CD4-positive, CD25-positive, alpha-beta regulatory T cell (primary cell): ENCODE measurements around the gene FERMT1. TPM values are rescaled to one million over a fixed set of nuclear protein-coding genes. Genes with fewer than 3 reads are reported as not detected.
"Not testable (repeated sequence)": the region's sequence is repeated elsewhere in the genome, so short reads cannot be mapped to it uniquely, and the experiment has no call there.

Experiments
- ATAC-seq, 2 donors: fragments of 150-1000 bp; cut with Tn5 transposase; one replicate each; pipeline ENCODE4 v1.10.0; 2021; ENCODE audit warnings: low read depth in 2 of 2, moderate number of reproducible peaks in 2 of 2, moderate library complexity in 1 of 2
- DNase-seq, 3 donors: peaks; one replicate each; pipeline versions ENCODE4 v3.0.0 to v3.0.0-alpha.2; 2012 to 2022; ENCODE audit warnings: mixed read lengths in 1 of 3
- H3K27ac ChIP-seq: one replicate; pipeline ENCODE4 v1.7.0; 2013; ENCODE audit warnings: mild to moderate bottlenecking, low read length; ENCODE audit not compliant: insufficient read depth, poor library complexity, severe bottlenecking
- H3K27me3 ChIP-seq: one replicate; pipeline ENCODE4 v1.7.0; 2013; ENCODE audit warnings: low read length; ENCODE audit not compliant: control insufficient read depth, insufficient read depth
- H3K36me3 ChIP-seq: one replicate; pipeline ENCODE4 v1.7.0; 2013; ENCODE audit warnings: mild to moderate bottlenecking, low read length, moderate library complexity; ENCODE audit not compliant: control insufficient read depth, insufficient read depth
- H3K4me1 ChIP-seq: 2 replicates; pipeline ENCODE4 v1.7.0; 2013; ENCODE audit warnings: mild to moderate bottlenecking, low read length; ENCODE audit not compliant: insufficient read depth, control insufficient read depth, poor library complexity, severe bottlenecking
- H3K4me3 ChIP-seq: one replicate; pipeline ENCODE4 v1.7.0; 2013; ENCODE audit warnings: low read depth, mild to moderate bottlenecking, low read length, moderate library complexity
- H3K9me3 ChIP-seq, 2 experiments: 1 replicate in 1 of 2; 2 replicates in 1 of 2; pipeline ENCODE4 v1.7.0; 2013; ENCODE audit warnings: low read length in 2 of 2, mild to moderate bottlenecking in 1 of 2, moderate library complexity in 1 of 2; ENCODE audit not compliant: control insufficient read depth in 2 of 2
- H3K27ac Mint-ChIP-seq, 3 donors: one replicate each; pipeline ENCODE4 v1.8.0; 2020 to 2022; ENCODE audit warnings: mild to moderate bottlenecking in 3 of 3, mixed read lengths in 3 of 3, moderate library complexity in 2 of 3
- H3K27me3 Mint-ChIP-seq: one replicate; pipeline ENCODE4 v1.8.0; 2022; ENCODE audit warnings: mild to moderate bottlenecking, mixed read lengths
- H3K36me3 Mint-ChIP-seq: one replicate; pipeline ENCODE4 v1.8.0; 2020; ENCODE audit warnings: mixed read lengths
- H3K4me1 Mint-ChIP-seq, 4 donors: one replicate each; pipeline ENCODE4 v1.8.0; 2020 to 2022; ENCODE audit warnings: mixed read lengths in 4 of 4, mild to moderate bottlenecking in 1 of 4
- H3K4me3 Mint-ChIP-seq, 4 donors: one replicate each; pipeline ENCODE4 v1.8.0; 2020 to 2022; ENCODE audit warnings: mild to moderate bottlenecking in 4 of 4, mixed read lengths in 4 of 4, moderate library complexity in 3 of 4
- H3K9me3 Mint-ChIP-seq, 7 donors: one replicate each; pipeline ENCODE4 v1.8.0; 2020 to 2022; ENCODE audit warnings: mixed read lengths in 7 of 7, mild to moderate bottlenecking in 3 of 7, moderate library complexity in 2 of 7
- polyA plus RNA-seq, 4 donors: library from polyadenylated mRNA; unstranded; fragments of 300-500 nt; fragmentation: Illumina TruSeq; gene quantifications; one replicate each; pipeline ENCODE4 v1.2.3, GENCODE V29; 2021
- total RNA-seq: library from RNA; stranded (reverse); gene quantifications from one replicate; pipeline ENCODE4 v1.2.3, GENCODE V29; 2022

FERMT1 gene
- total and polyA plus RNA-seq, 5 donors from 2014 or later = not detected

DNA sequence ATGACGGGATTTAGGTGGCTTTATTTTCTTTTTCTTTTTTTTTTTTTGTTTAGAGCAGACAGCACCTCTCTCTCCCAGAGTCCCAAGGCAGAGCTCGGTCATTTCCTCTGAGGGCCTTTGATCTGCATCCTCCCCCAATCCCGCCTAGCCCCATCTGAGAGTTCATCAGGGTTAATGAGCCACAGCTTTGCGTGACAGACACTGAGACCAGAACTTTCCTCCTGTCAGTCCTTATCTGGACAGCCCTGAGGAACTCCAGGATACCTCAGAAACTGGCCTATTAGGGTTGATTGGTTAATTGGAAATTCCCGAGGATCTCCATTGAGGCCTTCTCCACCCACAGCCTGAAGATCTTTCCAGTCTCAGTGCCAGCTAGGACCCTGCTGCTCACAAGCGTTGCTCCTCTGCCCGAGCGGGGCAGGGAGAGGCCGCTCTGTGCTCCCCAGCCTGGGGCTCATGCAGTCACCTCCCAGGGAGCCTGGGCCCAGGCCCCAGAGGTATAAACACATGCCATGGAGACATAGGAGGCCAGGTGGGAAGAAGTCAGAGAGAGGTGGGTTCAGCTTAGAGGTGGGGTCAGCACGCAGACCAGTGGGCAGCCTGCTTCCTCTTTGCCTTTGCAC, 67.6 kb downstream of the FERMT1 start:
- H3K4me3 ChIP-seq = no peak overlapping the region
- H3K9me3 ChIP-seq = no peaks in the 10 kb centered on the region
- Mint-ChIP-seq H3K9me3 (peaks cover 0 to 2% (median 0%) of the 10 kb centered on the region in 7 donors), H3K27ac (no peak overlapping the region), H3K27me3 (peaks cover 31% of the 10 kb centered on the region), H3K4me1 (peaks cover 0 to 8% (median 1%) of the 10 kb centered on the region in 4 donors), H3K36me3 (no peaks in the 10 kb centered on the region), H3K4me3 (no peak overlapping the region)
- H3K4me1 ChIP-seq = no peaks in the 10 kb centered on the region
- DNase-seq = no peak
- H3K27ac ChIP-seq = no peak overlapping the region
- peaks cover 28% of the 10 kb centered on the region for H3K27me3 ChIP-seq
- no peak for ATAC-seq
- H3K36me3 ChIP-seq = no peaks in the 10 kb centered on the region

DNA sequence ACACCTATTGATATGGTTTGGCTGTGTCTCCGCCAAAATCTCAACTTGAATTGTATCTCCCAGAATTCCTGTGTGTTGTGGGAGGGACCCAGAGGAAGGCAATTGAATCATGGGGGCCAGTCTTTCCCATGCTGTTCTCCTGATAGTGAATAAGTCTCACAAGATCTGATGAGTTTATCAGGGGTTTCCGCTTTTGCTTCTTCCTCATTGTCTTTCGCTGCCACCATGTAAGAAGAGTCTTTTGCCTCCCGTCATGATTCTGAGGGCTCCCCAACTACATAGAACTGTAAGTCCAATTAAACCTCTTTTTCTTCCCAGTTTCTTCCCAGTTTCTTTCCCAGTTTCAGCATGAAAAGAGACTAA, 68.2 kb downstream of the FERMT1 start:
- not testable (repeated sequence) for H3K9me3 Mint-ChIP-seq, H3K4me3 Mint-ChIP-seq, H3K4me3 ChIP-seq, DNase-seq, H3K27ac ChIP-seq, H3K4me1 ChIP-seq, H3K27ac Mint-ChIP-seq, ATAC-seq, H3K9me3 ChIP-seq, H3K36me3 ChIP-seq, H3K4me1 Mint-ChIP-seq, H3K36me3 Mint-ChIP-seq
- peaks cover 35% of the 10 kb centered on the region for H3K27me3 Mint-ChIP-seq
- peaks cover 29% of the 10 kb centered on the region for H3K27me3 ChIP-seq

DNA sequence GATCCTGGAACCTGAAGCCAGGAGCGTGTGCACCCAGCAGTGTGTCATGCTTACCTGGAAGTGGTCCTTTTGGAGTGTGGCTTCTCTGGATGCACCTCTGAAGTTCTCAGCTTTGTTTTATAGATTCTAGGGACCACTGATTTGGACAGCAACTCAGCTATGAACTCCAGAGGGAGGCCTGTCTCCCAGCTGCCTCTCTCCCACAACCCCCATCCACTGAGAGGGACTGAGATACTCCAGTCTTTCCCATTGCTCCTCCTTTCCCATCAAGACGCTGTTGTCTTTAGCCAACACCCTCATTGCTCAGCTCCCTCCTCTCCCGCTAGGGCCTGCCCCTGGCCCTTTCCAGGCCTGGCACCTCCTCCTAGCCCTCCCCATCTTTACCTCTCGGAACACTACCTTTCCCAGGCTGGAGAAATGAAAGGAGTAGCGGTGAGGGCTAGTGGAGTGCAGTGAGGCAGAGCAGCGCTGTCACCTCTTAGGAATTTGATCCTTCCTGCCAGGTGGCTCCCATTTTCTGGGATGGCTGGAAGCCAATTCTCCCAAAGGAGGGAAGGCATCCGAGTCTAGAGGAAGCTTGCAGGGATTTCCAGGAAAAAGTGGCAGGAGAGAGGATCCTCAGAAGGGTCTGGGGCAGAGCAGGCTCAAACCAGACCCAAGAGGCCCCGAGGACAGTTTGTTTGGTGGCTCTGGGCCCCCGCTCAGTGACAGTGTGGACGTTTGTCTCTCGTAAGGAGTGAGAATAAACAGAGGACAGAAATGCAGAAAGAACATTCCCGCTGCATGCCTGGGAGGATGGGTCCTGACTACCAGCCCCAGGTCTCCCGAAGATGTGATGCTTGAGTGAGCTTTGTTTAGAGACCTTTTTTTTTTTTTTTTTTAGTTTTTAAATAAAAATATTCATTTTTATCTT, 68.8 kb downstream of the FERMT1 start, which contains the start of gene LRRN4:
TSS of gene LRRN4 (minus strand) at position 285 of the 913 bp plus-strand sequence. CDS start 1,261 bp downstream, outside the sequence.
- no peak for DNase-seq
- H3K9me3 Mint-ChIP-seq = peaks cover 0 to 2% (median 0%) of the 10 kb centered on the region in 7 donors
- Histone ChIP-seq H3K4me3 (no peak within 1 kb of the TSS), H3K9me3 (no peaks in the 10 kb centered on the region), H3K27ac (no peak within 1 kb of the TSS), H3K4me1 (no peaks in the 10 kb centered on the region), H3K36me3 (no peaks in the 10 kb centered on the region), H3K27me3 (peaks cover 29% of the 10 kb centered on the region)
- ATAC-seq = no peak
- no peak within 1 kb of the TSS for H3K4me3 Mint-ChIP-seq
- H3K4me1 Mint-ChIP-seq = peaks cover 0 to 8% (median 1%) of the 10 kb centered on the region in 4 donors
- peaks cover 30% of the 10 kb centered on the region for H3K27me3 Mint-ChIP-seq
- peaks cover 4% of the 10 kb centered on the region for H3K36me3 Mint-ChIP-seq
- H3K27ac Mint-ChIP-seq = no peak within 1 kb of the TSS

DNA sequence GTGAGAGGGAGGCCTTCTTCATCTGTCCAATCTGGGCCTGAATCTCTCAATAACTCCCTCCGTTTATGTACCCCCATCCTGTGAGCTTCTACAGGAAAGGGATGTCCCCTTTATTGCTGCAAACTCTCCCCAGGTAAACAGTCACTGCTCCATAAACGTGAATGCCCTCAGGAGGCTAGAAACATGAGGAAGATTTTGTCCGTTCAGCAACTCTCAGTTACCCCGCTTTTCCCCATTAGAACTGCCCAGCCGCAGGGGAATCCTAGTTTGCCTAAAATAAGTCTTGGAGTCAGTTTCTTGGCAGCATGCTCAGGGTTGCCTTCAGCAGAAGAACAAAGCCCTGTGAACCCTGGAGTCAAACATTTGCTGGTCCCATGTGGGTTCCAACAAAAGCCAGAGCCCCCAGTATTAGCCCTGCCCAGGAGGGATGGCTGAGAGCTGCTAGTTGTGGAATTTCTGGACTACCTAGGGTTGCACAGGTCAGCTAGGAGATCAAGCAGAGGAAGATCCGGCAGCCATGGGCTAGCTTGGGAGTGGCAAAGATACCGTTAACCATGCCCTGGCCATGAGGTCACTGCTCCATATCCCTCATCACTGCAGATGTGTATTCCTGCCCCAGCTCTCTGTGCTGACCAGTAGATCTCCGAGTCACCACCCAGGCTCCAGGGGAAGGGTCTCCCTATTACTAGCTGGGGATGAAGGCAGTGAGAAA, 69.6 kb downstream of the FERMT1 start:
- peaks cover 29% of the 10 kb centered on the region for H3K27me3 Mint-ChIP-seq
- H3K36me3 ChIP-seq = no peaks in the 10 kb centered on the region
- H3K4me1 ChIP-seq = no peaks in the 10 kb centered on the region
- no peak overlapping the region for H3K4me3 ChIP-seq
- H3K27ac ChIP-seq = no peak overlapping the region
- peaks cover 0 to 8% (median 1%) of the 10 kb centered on the region in 4 donors for H3K4me1 Mint-ChIP-seq
- peaks cover 0 to 2% (median 0%) of the 10 kb centered on the region in 7 donors for H3K9me3 Mint-ChIP-seq
- peaks cover 4% of the 10 kb centered on the region for H3K36me3 Mint-ChIP-seq
- no peaks in the 10 kb centered on the region for H3K9me3 ChIP-seq
- ATAC-seq = no peak
- H3K4me3 Mint-ChIP-seq = no peak overlapping the region
- H3K27me3 ChIP-seq = peaks cover 25% of the 10 kb centered on the region
- no peak overlapping the region for H3K27ac Mint-ChIP-seq
- no peak for DNase-seq

DNA sequence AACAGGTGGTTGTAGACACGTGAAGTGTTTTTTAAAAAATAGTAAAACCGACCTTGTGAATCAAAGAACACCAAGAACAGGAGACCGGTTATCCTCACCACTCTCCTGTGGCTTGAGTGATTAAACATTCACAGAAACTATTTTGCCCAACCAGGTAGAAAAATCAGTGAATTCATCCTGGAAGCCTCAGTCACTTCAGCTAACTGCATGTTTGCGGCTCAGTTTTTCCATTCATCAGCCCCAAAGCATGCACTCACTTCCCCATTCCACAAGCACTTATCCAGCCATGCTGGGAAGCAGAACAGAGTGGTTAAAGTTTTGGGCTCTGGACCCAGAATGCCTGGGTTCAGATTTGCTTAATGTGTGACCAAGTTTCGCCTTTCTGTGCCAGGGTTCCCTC, 71.3 kb downstream of the FERMT1 start:
- H3K27me3 ChIP-seq = peaks cover 23% of the 10 kb centered on the region
- H3K36me3 ChIP-seq = no peaks in the 10 kb centered on the region
- DNase-seq (no peak), ATAC-seq (no peak)
- Mint-ChIP-seq H3K36me3 (peaks cover 4% of the 10 kb centered on the region), H3K27me3 (peaks cover 29% of the 10 kb centered on the region), H3K4me3 (no peak overlapping the region), H3K4me1 (peaks cover 0 to 8% (median 2%) of the 10 kb centered on the region in 4 donors), H3K27ac (no peak overlapping the region), H3K9me3 (peaks cover 0 to 2% (median 0%) of the 10 kb centered on the region in 7 donors)
- H3K27ac ChIP-seq = no peak overlapping the region
- no peaks in the 10 kb centered on the region for H3K4me1 ChIP-seq
- no peak overlapping the region for H3K4me3 ChIP-seq
- H3K9me3 ChIP-seq = no peaks in the 10 kb centered on the region

DNA sequence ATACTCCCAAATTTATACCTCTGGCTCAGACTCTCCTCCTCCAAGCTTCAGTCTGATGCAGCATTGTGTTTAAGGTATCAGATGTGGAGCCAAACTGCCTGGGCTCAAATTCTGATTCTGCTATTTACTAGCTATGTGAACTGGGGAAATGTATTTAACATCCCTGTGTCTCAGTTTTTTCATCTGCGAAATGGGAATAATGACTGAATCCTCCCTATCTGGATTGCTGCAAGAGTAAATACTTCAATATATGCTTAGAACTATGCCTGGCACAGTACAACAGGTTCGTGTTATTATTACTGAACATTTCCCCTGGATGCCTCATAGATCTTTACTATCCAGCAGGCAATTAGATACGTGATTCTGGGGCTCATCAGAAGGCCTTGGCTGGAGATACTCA, 74.4 kb downstream of the FERMT1 start:
- Histone ChIP-seq H3K4me1 (no peaks in the 10 kb centered on the region), H3K27ac (no peak overlapping the region), H3K4me3 (no peak overlapping the region), H3K9me3 (no peaks in the 10 kb centered on the region), H3K27me3 (peaks cover 17% of the 10 kb centered on the region), H3K36me3 (no peaks in the 10 kb centered on the region)
- ATAC-seq (no peak), DNase-seq (no peak)
- Mint-ChIP-seq H3K27ac (no peak overlapping the region), H3K27me3 (peaks cover 21% of the 10 kb centered on the region), H3K36me3 (peaks cover 4% of the 10 kb centered on the region), H3K9me3 (peaks cover 0 to 2% (median 0%) of the 10 kb centered on the region in 7 donors), H3K4me1 (peaks cover 0 to 8% (median 2%) of the 10 kb centered on the region in 4 donors), H3K4me3 (no peak overlapping the region)

DNA sequence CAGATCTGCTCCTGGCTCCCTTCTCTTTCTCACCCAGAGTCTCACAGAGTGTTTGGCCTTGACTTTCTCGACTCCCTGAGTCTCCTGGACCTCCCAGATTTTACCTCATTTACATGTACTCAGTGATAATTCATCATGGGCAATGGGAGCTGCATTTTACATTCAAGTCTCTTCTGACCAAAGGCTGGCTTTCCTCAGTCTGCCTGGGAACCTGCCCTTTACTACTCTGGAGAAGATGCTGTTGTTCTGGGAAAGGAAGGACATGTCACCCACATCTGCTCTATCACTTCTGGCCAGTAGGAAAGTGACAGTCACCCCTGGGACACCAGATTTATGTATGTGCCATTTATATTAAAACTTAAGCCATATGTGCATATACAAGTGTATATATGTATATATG, 76.4 kb downstream of the FERMT1 start:
- no peak for DNase-seq
- Histone ChIP-seq H3K4me1 (no peaks in the 10 kb centered on the region), H3K4me3 (no peak overlapping the region), H3K27me3 (peaks cover 9% of the 10 kb centered on the region), H3K27ac (no peak overlapping the region), H3K36me3 (no peaks in the 10 kb centered on the region), H3K9me3 (no peaks in the 10 kb centered on the region)
- Mint-ChIP-seq H3K36me3 (peaks cover 4% of the 10 kb centered on the region), H3K4me1 (peaks cover 0 to 2% (median under 1%) of the 10 kb centered on the region in 4 donors), H3K9me3 (no peaks in the 10 kb centered on the region), H3K27me3 (peaks cover 13% of the 10 kb centered on the region), H3K27ac (peak overlapping the region in 1 of 3 donors; percentile 24), H3K4me3 (no peak overlapping the region)
- ATAC-seq = no peak
